Glutamatergic neuron (in vitro differentiated cells): Measurements from ENCODE around the gene FCRL6. TPM values are rescaled to one million over a fixed set of nuclear protein-coding genes. Genes with fewer than 3 reads are reported as not detected.

Source experiments
- DNase-seq: peaks from one replicate; pipeline ENCODE4 v3.0.0; 2022
- H3K27ac Mint-ChIP-seq: one replicate; pipeline ENCODE4 v1.8.0; 2020; ENCODE audit warnings: mild to moderate bottlenecking, mixed read lengths, inconsistent platforms; ENCODE audit not compliant: unreplicated experiment
- H3K27me3 Mint-ChIP-seq: one replicate; pipeline ENCODE4 v1.8.0; 2020; ENCODE audit warnings: mild to moderate bottlenecking, moderate library complexity, mixed read lengths, inconsistent platforms; ENCODE audit not compliant: unreplicated experiment
- H3K36me3 Mint-ChIP-seq: one replicate; pipeline ENCODE4 v1.8.0; 2020; ENCODE audit warnings: mild to moderate bottlenecking, mixed read lengths, inconsistent platforms; ENCODE audit not compliant: unreplicated experiment
- H3K4me1 Mint-ChIP-seq: one replicate; pipeline ENCODE4 v1.8.0; 2020; ENCODE audit warnings: mild to moderate bottlenecking, low read depth, mixed read lengths, inconsistent platforms; ENCODE audit not compliant: unreplicated experiment
- H3K4me3 Mint-ChIP-seq: one replicate; pipeline ENCODE4 v1.8.0; 2020; ENCODE audit warnings: mild to moderate bottlenecking, mixed read lengths, inconsistent platforms; ENCODE audit not compliant: unreplicated experiment
- H3K9me3 Mint-ChIP-seq: one replicate; pipeline ENCODE4 v1.8.0; 2020; ENCODE audit warnings: mild to moderate bottlenecking, moderate library complexity, mixed read lengths, inconsistent platforms; ENCODE audit not compliant: unreplicated experiment
- total RNA-seq: library from RNA; stranded (reverse); fragmentation: NEBNext Ultra II Directional; extraction: Animal tissue kit (Norgen Biotek cat#: 25700); gene quantifications from one replicate; pipeline ENCODE4 v1.2.1, GENCODE V29; 2021; ENCODE audit not compliant: unreplicated experiment
- TF ChIP-seq, protein P1 (sequence below): fragments of 200-600 bp; sonication (generic); IDR thresholded peaks from one replicate; pipeline ENCODE4 v1.5.0; 2021; ENCODE audit not compliant: partially characterized antibody, unreplicated experiment

The FCRL6 gene
- total RNA-seq, 1 donor from 2014 or later: not detected

DNA sequence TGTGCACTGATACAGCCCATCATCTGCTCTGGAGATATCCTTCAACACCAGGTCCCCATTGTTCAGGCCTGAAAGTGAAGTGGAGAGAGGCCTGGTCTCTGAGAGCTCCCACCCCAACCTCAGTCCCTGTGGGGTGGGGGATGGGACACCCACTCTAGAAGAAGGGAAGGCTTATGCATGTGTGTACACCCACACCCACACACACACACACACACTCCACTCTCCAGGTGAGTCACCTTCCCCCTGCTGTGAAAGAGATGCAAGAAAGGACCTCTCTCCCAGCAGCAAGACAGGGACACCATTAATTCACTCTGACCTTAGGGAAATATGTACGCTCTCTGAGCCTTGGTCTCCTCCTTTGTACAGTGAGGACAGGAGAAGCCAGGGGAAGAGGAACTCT lies 54.4 kb downstream of the FCRL6 start:
- Mint-ChIP-seq H3K4me1 (no peaks in the 10 kb centered on the region), H3K4me3 (no peak overlapping the region), H3K9me3 (no peaks in the 10 kb centered on the region), H3K27ac (no peak overlapping the region), H3K27me3 (peaks cover 5% of the 10 kb centered on the region), H3K36me3 (no peaks in the 10 kb centered on the region)
- no peak for DNase-seq
- TF ChIP-seq, protein P1, sequence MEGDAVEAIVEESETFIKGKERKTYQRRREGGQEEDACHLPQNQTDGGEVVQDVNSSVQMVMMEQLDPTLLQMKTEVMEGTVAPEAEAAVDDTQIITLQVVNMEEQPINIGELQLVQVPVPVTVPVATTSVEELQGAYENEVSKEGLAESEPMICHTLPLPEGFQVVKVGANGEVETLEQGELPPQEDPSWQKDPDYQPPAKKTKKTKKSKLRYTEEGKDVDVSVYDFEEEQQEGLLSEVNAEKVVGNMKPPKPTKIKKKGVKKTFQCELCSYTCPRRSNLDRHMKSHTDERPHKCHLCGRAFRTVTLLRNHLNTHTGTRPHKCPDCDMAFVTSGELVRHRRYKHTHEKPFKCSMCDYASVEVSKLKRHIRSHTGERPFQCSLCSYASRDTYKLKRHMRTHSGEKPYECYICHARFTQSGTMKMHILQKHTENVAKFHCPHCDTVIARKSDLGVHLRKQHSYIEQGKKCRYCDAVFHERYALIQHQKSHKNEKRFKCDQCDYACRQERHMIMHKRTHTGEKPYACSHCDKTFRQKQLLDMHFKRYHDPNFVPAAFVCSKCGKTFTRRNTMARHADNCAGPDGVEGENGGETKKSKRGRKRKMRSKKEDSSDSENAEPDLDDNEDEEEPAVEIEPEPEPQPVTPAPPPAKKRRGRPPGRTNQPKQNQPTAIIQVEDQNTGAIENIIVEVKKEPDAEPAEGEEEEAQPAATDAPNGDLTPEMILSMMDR: no peak

DNA sequence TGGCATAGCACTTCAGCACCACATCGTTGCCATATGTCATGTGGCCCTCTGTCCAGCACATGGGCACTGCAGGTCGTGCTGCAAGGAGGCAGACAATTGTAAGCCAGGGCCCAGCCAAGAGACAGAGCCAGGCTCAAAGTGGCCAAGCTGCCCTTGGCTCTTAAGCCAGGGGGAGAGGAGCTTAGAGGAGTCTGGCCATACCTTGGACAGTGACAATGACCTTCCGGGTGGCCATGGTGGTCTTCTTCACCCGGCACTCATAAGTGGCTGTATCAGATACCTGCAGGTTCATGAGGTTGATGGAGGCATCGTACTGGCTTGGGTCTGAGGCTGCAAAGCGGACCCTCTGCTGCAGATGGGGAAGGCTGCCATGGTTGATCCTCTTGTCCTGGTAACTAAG lies 55.7 kb downstream of the FCRL6 start:
- TF ChIP-seq, protein P1: no peak
- Mint-ChIP-seq H3K4me3 (no peak overlapping the region), H3K27me3 (peaks cover 4% of the 10 kb centered on the region), H3K36me3 (no peaks in the 10 kb centered on the region), H3K4me1 (no peaks in the 10 kb centered on the region), H3K9me3 (no peaks in the 10 kb centered on the region), H3K27ac (no peak overlapping the region)
- DNase-seq: no peak

DNA sequence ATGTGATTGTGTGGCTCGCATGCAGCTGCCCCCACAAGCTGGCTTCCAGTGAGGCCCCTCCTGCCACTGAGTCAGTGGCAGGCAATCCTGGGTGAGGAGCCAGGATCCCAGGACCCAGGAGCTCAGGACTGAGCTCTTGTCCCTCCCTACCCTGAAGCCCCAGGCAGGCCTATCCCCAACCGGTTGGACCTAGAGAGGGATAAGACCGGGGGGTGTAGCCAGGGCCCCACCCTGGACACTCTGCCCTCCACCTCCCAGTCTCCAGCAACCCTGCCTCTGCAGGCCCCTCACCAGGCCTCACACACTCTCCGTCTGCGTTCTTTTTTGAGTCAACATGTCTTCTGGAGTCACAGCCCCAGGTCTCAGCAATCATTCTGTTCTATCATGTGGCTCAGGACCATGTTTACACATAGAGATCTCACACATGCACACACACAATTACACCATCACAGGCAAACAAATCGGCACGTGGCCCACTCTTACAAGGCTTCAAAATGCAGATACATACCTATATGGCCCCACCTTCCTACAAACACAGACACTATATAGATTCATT lies 57.7 kb downstream of the FCRL6 start:
- peaks cover 2% of the 10 kb centered on the region for H3K9me3 Mint-ChIP-seq
- peaks cover 4% of the 10 kb centered on the region for H3K27me3 Mint-ChIP-seq
- TF ChIP-seq, protein P1: no peak

DNA sequence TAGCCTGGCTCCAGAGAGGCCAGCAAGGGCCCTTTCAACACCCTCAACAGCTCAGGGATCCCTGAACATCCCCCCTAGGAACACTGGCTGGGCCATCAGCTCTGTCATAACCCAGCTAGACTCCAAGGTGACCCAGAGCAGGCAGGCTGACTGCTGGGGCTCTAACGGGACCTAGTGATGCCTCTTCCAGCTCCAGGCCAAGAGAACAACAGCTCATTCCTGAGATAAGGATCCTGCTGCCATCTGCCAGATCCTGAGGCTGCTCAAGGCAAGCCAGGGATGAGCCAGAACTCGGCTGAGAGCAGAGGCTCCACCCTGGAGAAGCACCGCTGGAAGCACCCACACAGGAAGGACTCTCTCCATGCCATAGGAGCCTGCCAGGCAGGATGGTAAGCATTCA lies 58.3 kb downstream of the FCRL6 start:
- H3K27ac Mint-ChIP-seq: no peak overlapping the region
- H3K4me3 Mint-ChIP-seq: no peak overlapping the region
- peaks cover 4% of the 10 kb centered on the region for H3K27me3 Mint-ChIP-seq
- no peak for DNase-seq
- H3K4me1 Mint-ChIP-seq: no peaks in the 10 kb centered on the region
- no peaks in the 10 kb centered on the region for H3K36me3 Mint-ChIP-seq
- TF ChIP-seq, protein P1: no peak
- peaks cover 2% of the 10 kb centered on the region for H3K9me3 Mint-ChIP-seq

More for the DNA sequence above, 57.7 kb downstream of the FCRL6 start:
- no peaks in the 10 kb centered on the region for H3K36me3 Mint-ChIP-seq
- no peaks in the 10 kb centered on the region for H3K4me1 Mint-ChIP-seq
- H3K4me3 Mint-ChIP-seq: no peak overlapping the region
- no peak overlapping the region for H3K27ac Mint-ChIP-seq
- DNase-seq: no peak

DNA sequence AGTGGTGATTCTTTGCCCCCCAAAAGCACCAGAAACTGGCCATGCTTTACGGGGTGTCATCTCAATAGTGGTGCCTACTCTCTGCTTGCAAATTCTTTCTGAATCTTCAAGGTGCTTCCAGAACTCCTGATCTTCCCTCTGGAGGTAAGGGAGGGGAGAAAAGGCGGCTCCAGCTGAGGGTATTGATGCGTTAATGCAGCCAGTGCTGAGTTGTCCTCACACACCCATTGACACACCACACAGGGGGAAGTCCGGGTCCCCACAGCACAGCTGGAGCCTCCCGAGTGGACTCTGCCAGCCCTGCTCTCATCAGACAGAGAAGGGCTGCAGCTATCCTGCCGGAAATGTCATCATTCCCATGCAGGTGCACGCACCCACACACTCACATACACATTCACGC lies 59.1 kb downstream of the FCRL6 start:
- peaks cover 4% of the 10 kb centered on the region for H3K27me3 Mint-ChIP-seq
- no peak overlapping the region for H3K27ac Mint-ChIP-seq
- TF ChIP-seq, protein P1: no peak
- H3K4me1 Mint-ChIP-seq: no peaks in the 10 kb centered on the region
- no peak for DNase-seq
- peaks cover 2% of the 10 kb centered on the region for H3K9me3 Mint-ChIP-seq
- H3K4me3 Mint-ChIP-seq: no peak overlapping the region
- no peaks in the 10 kb centered on the region for H3K36me3 Mint-ChIP-seq
